KOPT-K1 (cell line): ENCODE results near the gene PWWP2A.
"Not testable (repeated sequence)": the region's sequence is repeated elsewhere in the genome, so short reads cannot be mapped to it uniquely, and the experiment has no call there.

Experiments used
- H3K27ac ChIP-seq: fragments of 200-600 bp; sonication (generic); 2 replicates; pipeline ENCODE4 v1.5.1; 2016; ENCODE audit warnings: antibody characterized with exemption, mild to moderate bottlenecking, low read depth, low read length; ENCODE audit not compliant: poor library complexity, severe bottlenecking
- H3K36me3 ChIP-seq: fragments of 200-600 bp; sonication (generic); 2 replicates; pipeline ENCODE4 v1.5.1; 2017; ENCODE audit warnings: antibody characterized with exemption, mild to moderate bottlenecking, low read length, moderate library complexity; ENCODE audit not compliant: insufficient read depth
- H3K9me3 ChIP-seq: fragments of 200-600 bp; sonication (generic); 2 replicates; pipeline ENCODE4 v1.5.1; 2017; ENCODE audit warnings: antibody characterized with exemption, low read length, mild to moderate bottlenecking; ENCODE audit not compliant: insufficient read depth, poor library complexity, severe bottlenecking

PWWP2A gene

DNA sequence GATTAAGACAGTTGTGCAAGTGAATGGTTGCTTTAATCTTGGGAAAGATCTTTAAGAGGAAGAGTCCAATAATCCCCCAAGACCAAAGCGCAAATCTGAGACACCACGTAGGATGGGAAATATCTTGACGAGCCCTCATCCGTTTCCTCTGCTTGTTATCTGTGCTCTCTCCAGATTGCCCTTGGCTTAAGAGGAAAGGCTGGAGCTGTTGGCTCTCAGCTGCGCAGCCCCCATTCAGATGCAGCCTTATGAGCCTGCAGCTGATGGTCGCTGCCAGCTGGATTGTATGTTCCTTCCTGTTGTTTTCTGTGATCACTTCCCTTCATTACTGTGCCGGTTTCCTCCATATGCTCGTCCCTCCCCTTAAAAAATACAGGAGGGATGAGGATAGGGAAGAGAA lies 47.7 kb downstream of the PWWP2A start:
- Histone ChIP-seq H3K27ac (no peak overlapping the region), H3K36me3 (peaks cover 18% of the 10 kb centered on the region; the same call in 1 of the 2 replicates), H3K9me3 (no peaks in the 10 kb centered on the region)

DNA sequence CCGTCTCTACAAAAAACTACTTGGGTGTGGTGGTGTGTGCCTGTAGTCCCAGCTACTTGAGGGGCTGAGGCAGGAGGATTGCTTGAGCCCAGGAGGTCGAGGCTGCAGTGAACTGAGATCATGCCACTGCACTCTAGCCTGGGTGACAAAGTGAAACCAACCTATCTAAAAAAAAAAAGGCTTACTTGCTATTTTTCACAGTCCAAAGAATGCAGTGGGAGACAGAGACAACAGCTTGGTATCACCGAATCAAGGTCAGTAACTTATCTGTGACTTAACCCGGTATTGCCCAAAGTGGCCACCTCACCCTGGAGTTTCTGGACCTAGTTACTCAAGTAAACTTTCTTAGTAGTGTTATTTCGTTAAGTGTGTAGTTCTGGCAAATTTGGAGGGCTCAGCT lies 50.1 kb downstream of the PWWP2A start:
- not testable (repeated sequence) for H3K9me3 ChIP-seq, H3K27ac ChIP-seq
- peaks cover 38% of the 10 kb centered on the region for H3K36me3 ChIP-seq

DNA sequence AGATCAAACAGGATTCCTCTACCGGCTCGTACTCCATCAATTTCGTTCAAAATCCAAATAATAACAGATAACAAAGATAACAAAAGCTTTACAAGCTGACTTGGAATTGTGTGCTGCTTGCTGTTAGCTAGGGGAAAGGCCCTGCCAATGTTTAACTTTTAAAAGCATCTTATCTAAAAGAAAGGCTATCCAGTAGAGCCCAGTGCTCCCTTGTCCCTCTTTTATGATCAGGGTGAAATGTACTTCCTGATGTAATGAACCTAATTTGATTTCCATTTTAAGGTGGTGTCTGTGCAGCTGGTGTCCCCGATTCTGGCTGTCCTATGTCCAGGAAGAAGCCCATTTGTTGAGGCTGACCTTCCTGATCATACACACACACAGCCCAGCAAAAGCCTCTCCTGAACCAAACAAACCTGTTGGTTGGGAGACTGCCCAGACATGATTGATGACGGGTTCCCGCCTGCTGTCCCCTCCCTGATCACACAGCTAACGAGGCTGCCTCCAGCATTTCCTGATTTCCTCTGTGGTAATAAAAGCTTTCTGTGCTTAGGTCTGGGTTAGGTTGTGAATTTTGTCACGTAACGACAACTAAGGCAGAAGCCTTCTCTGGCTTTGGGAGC lies 54.1 kb downstream of the PWWP2A start:
- no peaks in the 10 kb centered on the region for H3K9me3 ChIP-seq
- peaks cover 70% of the 10 kb centered on the region for H3K36me3 ChIP-seq
- H3K27ac ChIP-seq: no peak overlapping the region

DNA sequence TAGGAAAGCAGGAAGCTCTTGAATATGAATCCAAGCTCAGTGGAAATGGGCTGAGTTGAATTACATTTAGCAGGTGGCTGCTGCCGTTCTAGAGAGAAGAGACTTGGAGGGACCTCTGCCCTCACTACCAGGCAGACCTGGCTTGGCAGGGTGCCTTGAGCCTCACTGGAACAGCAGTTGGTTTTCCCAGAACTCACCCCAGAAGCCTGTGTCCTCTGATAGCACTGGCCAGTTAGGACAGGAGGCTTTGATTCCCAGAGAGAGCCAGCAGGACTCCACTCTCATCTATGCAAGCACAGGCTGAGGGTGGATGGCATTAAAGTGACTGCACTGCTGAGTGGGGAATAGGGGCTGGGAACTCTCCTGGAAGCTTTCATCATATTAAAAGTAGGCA lies 54.8 kb downstream of the PWWP2A start:
- Histone ChIP-seq H3K27ac (no peak overlapping the region), H3K36me3 (peaks cover 75% of the 10 kb centered on the region), H3K9me3 (no peaks in the 10 kb centered on the region)

DNA sequence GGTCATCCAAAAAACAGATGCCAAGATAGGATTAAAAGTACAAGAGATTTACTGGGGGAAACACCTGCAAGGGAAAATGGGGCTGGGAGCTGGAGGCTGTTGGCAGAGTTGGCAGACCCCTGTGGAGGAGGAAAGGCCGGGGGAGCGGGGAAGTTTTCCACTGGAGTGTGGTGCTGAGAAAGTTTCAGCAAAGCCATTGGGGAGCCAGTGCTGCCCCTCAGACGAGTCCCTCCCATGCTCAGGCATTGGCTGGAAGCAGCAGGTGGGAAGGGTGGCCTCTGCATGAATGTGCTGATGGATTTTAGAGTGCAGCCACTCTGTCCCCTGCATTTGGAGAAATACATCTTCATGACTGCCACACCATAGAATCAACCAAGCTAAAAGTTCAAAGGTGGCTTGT lies 57.5 kb downstream of the PWWP2A start:
- Histone ChIP-seq H3K9me3 (no peaks in the 10 kb centered on the region), H3K36me3 (peaks cover 91% of the 10 kb centered on the region), H3K27ac (no peak overlapping the region)

DNA sequence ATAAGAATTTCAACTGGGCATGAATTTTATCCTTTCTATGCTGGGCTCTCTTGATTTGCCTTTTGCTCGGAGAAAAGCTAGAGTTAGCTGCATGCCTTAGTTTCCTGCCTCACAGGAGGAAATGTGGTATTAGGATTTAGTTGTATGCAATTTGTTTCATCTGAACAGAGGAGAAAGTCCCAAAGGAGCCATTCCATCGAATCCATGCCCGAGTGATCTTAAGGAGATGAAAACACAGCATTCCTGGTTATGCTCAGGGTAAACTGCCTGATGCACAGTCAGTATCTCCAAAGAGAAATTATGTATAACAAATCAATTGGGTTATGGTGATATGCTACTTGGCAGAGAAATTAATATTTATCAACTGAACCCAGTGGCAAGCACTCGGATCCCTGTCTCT lies 59.2 kb downstream of the PWWP2A start:
- H3K36me3 ChIP-seq: peaks cover 96% of the 10 kb centered on the region
- H3K27ac ChIP-seq: no peak overlapping the region
- no peaks in the 10 kb centered on the region for H3K9me3 ChIP-seq

DNA sequence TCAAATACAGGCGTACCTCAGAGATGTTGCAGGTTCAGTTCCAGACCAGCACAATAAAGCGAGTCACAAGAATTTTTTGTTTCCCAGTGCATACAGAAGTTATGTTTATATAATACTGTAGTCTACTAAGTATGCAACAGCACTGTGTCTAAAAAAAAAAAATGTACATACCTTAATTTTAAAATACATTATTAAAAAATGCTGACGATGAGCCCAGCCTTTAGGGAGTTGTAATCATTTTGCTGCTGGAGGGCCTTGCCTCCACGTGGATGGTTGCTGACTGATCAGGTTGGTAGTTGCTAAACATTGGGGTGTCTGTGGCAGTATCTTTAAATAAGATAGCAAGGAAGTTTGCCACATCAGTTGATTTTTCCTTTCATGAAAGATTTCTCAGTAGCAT lies 62.0 kb downstream of the PWWP2A start:
- Histone ChIP-seq H3K36me3 (peaks cover 98% of the 10 kb centered on the region), H3K9me3 (no peaks in the 10 kb centered on the region), H3K27ac (no peak overlapping the region)

DNA sequence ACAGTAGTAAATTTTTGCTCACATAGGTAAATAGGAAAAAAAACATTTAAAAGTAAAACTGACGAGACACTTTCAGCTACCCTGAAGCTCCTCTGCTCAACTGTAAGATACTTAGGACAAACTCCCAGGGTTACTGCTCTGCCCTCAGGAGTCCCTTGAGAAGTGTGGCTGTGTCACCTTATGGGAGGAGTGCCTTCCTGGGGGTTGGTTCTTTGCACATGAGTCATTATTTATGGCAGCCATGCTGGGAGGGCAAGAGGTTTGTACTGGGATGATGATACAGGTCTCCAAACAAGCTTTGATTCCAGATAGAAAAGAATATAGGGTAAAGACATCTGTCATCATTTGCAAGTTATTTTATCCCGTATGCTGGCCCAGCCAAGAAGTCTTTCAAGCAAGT lies 64.4 kb downstream of the PWWP2A start:
- Histone ChIP-seq H3K36me3 (peaks cover 99% of the 10 kb centered on the region), H3K27ac (no peak overlapping the region), H3K9me3 (no peaks in the 10 kb centered on the region)

DNA sequence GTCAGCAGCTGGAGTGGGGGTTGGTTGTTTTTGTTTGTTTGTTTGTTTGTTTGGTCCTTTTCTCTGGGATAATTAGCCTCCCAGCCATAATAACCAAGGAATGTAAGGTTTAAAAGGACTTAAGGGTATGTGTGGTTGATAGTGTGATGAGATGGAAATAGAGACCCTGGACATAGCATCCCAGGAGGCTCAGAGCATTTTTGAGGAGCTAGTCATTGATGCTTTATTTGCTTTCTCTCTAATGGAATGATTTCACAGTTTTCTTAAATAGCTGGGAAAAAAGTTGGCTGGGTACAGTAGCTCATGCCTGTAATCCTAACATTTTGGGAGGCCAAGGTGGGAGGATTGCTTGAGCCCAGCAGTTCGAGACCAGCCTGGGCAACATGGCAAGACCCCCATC lies 65.2 kb downstream of the PWWP2A start:
- no peaks in the 10 kb centered on the region for H3K9me3 ChIP-seq
- no peak overlapping the region for H3K27ac ChIP-seq
- peaks cover 99% of the 10 kb centered on the region for H3K36me3 ChIP-seq

DNA sequence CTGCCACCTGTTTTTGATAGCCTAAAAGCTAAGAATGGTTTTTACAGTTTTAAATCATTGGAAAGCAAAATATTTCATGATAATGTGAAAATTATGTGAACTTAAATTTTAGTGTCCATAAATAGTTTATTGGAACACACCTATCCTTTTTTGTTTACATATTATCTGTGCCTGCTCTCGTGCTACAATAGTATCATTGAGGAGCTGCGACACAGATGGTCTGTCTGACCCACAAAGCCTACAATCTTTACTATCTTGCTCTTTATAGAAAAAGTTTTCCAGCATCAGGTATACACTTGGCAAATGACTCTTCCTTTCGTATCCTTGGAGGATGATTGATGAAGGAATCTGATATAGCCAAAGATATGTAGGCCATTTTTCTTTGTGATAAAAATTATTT lies 70.2 kb downstream of the PWWP2A start:
- Histone ChIP-seq H3K9me3 (no peaks in the 10 kb centered on the region), H3K36me3 (peaks cover 85% of the 10 kb centered on the region), H3K27ac (no peak overlapping the region)

DNA sequence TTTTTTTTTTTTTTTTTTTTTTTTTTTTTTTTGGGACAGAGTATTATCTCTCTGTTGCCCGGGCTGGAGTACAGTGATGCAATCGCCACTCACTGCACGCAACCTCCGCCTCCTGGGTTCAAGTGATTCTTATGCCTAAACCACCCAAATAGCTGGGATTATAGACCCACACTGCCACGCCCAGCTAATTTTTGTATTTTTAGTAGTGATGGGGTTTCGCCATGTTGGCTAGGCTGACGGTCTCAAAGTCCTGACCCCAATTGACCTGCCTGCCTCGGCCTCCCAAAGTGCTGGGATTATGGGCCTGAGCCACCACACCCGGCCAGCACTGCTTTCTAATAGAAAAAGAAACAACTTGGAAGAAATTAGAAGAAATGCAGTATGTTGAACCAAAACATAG lies 71.1 kb downstream of the PWWP2A start:
- H3K27ac ChIP-seq: no peak overlapping the region

DNA sequence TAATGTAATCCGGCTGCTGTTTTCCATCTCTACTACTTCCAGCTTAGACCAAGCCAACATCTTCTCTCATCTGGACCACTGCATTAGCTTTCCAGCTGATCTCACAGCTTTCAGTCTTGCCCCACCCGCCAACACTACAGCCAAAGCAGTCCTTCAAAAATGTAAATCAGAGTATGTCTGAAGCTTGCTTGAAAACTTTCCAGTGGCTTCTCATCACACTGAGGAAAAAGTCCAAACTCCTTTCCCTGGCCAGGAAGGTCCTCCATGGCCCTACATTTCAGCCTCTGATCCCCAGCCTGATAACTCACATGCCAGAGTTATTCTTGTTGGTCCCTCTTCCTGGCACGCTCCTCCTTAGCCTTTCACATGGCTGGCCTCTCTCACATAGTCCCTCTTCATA lies 71.8 kb downstream of the PWWP2A start:
- H3K36me3 ChIP-seq: peaks cover 85% of the 10 kb centered on the region
- H3K27ac ChIP-seq: no peak overlapping the region
- no peaks in the 10 kb centered on the region for H3K9me3 ChIP-seq

More for the DNA sequence above, 71.1 kb downstream of the PWWP2A start:
- Histone ChIP-seq H3K36me3 (peaks cover 85% of the 10 kb centered on the region), H3K9me3 (no peaks in the 10 kb centered on the region)

DNA sequence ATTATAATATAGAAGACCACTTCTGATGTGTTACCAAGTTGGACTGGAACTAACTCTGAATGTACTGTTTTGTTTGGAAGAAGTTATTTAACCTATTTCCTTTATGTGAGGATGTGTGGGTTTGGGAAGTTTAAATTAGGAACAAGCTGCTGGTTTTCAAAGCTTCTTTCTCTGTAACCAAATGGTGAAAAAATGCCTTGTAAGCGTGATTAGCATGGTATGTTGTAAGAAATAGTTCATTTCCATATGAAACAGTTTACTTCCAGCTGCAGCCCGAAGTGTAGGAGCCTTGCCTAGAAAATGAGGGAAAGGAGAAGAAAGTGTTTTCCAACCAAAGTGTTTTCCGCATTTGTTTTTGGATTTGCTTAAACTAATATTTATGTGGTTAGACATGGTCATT lies 74.3 kb downstream of the PWWP2A start:
- H3K36me3 ChIP-seq: peaks cover 80% of the 10 kb centered on the region
- no peak overlapping the region for H3K27ac ChIP-seq
- no peaks in the 10 kb centered on the region for H3K9me3 ChIP-seq

DNA sequence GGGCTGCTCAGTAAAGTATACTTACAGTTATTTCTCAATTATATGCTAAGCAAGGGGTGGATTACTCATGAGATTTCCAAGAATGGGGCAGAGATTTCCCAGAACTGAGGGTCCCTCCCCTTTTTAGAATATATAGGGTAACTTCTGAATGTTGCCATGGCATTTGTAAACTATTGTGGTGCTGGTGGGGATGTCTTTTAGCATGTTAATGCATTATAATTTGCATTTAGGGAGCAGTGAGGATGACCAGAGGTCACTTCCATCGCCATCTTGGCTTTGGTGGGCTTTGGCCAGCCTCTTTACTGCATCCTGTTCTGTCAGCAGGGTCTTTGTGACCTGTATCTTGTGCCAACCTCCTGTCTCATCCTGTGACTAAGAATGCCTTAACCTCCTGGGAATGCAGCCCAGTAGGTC lies 74.9 kb downstream of the PWWP2A start:
- H3K36me3 ChIP-seq: peaks cover 80% of the 10 kb centered on the region
- no peak overlapping the region for H3K27ac ChIP-seq
- no peaks in the 10 kb centered on the region for H3K9me3 ChIP-seq

DNA sequence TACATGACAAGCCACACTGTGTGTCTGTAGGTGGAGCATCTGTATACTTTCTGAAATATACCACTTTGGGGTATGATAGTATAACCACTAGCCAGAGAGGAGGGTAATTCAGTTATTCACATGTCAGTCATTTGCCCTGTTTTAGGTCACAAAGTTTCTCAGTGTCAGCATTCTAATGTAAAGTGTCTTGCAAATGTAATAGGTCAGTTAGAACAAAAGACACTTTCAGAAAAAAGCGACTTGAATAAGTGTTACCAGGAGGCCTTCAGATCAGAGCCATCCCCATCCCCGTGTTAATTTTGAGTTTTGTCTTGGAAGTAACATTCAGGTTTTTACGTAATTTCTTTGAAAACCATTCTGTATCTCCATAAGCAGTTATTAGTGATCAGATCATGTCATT lies 76.6 kb downstream of the PWWP2A start:
- Histone ChIP-seq H3K9me3 (no peaks in the 10 kb centered on the region), H3K36me3 (peaks cover 80% of the 10 kb centered on the region), H3K27ac (no peak overlapping the region)
